PC-3 (cell line): ENCODE data around the gene PLCE1. TPM values are rescaled to one million over a fixed set of nuclear protein-coding genes. Genes with fewer than 3 reads are reported as not detected.
"Not testable (repeated sequence)": the region's sequence is repeated elsewhere in the genome, so short reads cannot be mapped to it uniquely, and the experiment has no call there.

Experiments
- ATAC-seq: fragments of 200-7000 bp; cut with Tn5 transposase; 2 replicates; pipeline ENCODE4 v1.9.1; 2020; ENCODE audit warnings: mild to moderate bottlenecking, moderate library complexity
- BruUV-seq: library from RNA; stranded (reverse); fragments of 400-500 nt; replicated peaks from 2 replicates; lab custom pipeline; 2021; lab: Mats Ljungman, UMichigan
- CTCF ChIA-PET: fragments of 300-600 bp; sonication (Branson Sonifier 250); formaldehyde crosslinking; loops from one replicate; lab custom pipeline; 2022; ENCODE audit warnings: antibody characterized with exemption; lab: Charles Lee
- POLR2A ChIA-PET: fragments of 300-600 bp; sonication (Branson Sonifier 250); formaldehyde crosslinking; loops from one replicate; lab custom pipeline; 2022; ENCODE audit warnings: antibody characterized with exemption; ENCODE audit not compliant: unreplicated experiment; lab: Charles Lee
- DNase-seq: peaks from one replicate; pipeline ENCODE4 v3.0.0-alpha.2; 2015
- H2AFZ ChIP-seq: fragments of 300-600 bp; sonication (generic); 2 replicates; pipeline ENCODE4 v1.6.0; 2016; ENCODE audit warnings: antibody characterized with exemption, low read length
- H3F3A ChIP-seq: fragments of 300-600 bp; sonication (generic); one replicate; pipeline ENCODE4 v1.6.0; 2017; ENCODE audit warnings: antibody characterized with exemption, low read length, control low read depth, mild to moderate bottlenecking; ENCODE audit not compliant: unreplicated experiment
- H3K27ac ChIP-seq: fragments of 300-600 bp; sonication (generic); 2 replicates; pipeline ENCODE4 v1.5.1; 2016; ENCODE audit warnings: mild to moderate bottlenecking, low read length
- H3K27me3 ChIP-seq: fragments of 300-600 bp; sonication (generic); 2 replicates; pipeline ENCODE4 v1.6.1; 2016; ENCODE audit warnings: low read length, mixed read lengths
- H3K36me3 ChIP-seq: fragments of 300-600 bp; sonication (generic); 2 replicates; pipeline ENCODE4 v1.6.1; 2016; ENCODE audit warnings: low read depth, mixed run types, low read length, mixed read lengths
- H3K4me1 ChIP-seq: fragments of 300-600 bp; sonication (generic); 2 replicates; pipeline ENCODE4 v1.5.1; 2016; ENCODE audit warnings: low read length; ENCODE audit not compliant: insufficient read depth
- H3K4me2 ChIP-seq: fragments of 300-600 bp; sonication (generic); 2 replicates; pipeline ENCODE4 v1.6.0; 2016; ENCODE audit warnings: low read length
- H3K4me3 ChIP-seq: fragments of 300-600 bp; sonication (generic); 2 replicates; pipeline ENCODE4 v1.5.1; 2016; ENCODE audit warnings: mild to moderate bottlenecking, low read length, mixed read lengths
- H3K79me2 ChIP-seq: fragments of 300-600 bp; sonication (generic); 2 replicates; pipeline ENCODE4 v1.6.1; 2017; ENCODE audit warnings: low read length, mixed read lengths
- H3K9ac ChIP-seq: fragments of 300-600 bp; sonication (generic); 2 replicates; pipeline ENCODE4 v1.6.0; 2016; ENCODE audit warnings: mild to moderate bottlenecking, low read length
- H3K9me2 ChIP-seq: fragments of 300-600 bp; sonication (generic); replicated peaks from 2 replicates; pipeline ENCODE4 v1.6.1; 2016; ENCODE audit warnings: mixed run types, low read length, mixed read lengths
- H3K9me3 ChIP-seq: fragments of 300-600 bp; sonication (generic); 2 replicates; pipeline ENCODE4 v1.6.1; 2016; ENCODE audit warnings: low read length, mixed read lengths
- H4K20me1 ChIP-seq: fragments of 300-600 bp; sonication (generic); 2 replicates; pipeline ENCODE4 v1.6.1; 2016; ENCODE audit warnings: low read length, mixed read lengths
- CTCF ChIP-seq: fragments of 300-600 bp; sonication (generic); conservative IDR thresholded peaks from 2 replicates; pipeline ENCODE4 v1.5.1; 2017; ENCODE audit warnings: antibody characterized with exemption, low read depth, mild to moderate bottlenecking, low read length
- EZH2 ChIP-seq: fragments of 300-600 bp; sonication (generic); IDR thresholded peaks from one replicate; pipeline ENCODE4 v1.6.1; 2017; ENCODE audit warnings: antibody characterized with exemption, mild to moderate bottlenecking, low read length; ENCODE audit not compliant: unreplicated experiment
- EZH2phosphoT487 ChIP-seq: fragments of 300-600 bp; sonication (generic); IDR thresholded peaks from 2 replicates; pipeline ENCODE4 v1.6.1; 2018; ENCODE audit warnings: mild to moderate bottlenecking, antibody characterized with exemption, low read length, borderline replicate concordance
- intact Hi-C: fragments of 100-400 bp; cut with micrococcal nuclease; formaldehyde crosslinking; loops from 2 replicates; pipeline ENCODE4 v1.9.0; 2023
- total RNA-seq: library from RNA; depleted of rRNA; stranded (reverse); fragments of >200 nt; gene quantifications from 2 replicates; pipeline ENCODE4 v1.2.3, GENCODE V29; 2014

The PLCE1 gene
- total RNA-seq, 1 experiment from 2014 or later: 11.4 TPM

GRCh38 chr10:93967756-93968155 is 26.0 kb upstream of the PLCE1 start:
- DNase-seq (no peak), ATAC-seq (no peak)
- no peaks in the 10 kb centered on the region for H3K36me3 ChIP-seq
- no peak overlapping the region for H3K4me3 ChIP-seq
- no peaks in the 10 kb centered on the region for H3K9me3 ChIP-seq
- POLR2A ChIA-PET: no interaction called here
- intact Hi-C loops: no loop called here
- no peak overlapping the region for H3K27ac ChIP-seq
- H4K20me1 ChIP-seq: no peaks in the 10 kb centered on the region
- no peaks in the 10 kb centered on the region for H3K9me2 ChIP-seq
- H3F3A ChIP-seq: no peaks in the 10 kb centered on the region
- no peaks in the 10 kb centered on the region for H3K79me2 ChIP-seq
- no peak overlapping the region for H2AFZ ChIP-seq
- no peak overlapping the region for H3K9ac ChIP-seq
- TF ChIP-seq EZH2phosphoT487: no peak
- TF ChIP-seq EZH2: no peak
- TF ChIP-seq CTCF: no peak
- no peak overlapping the region for H3K4me2 ChIP-seq
- CTCF ChIA-PET: no interaction called here
- H3K27me3 ChIP-seq: no peaks in the 10 kb centered on the region
- H3K4me1 ChIP-seq: no peaks in the 10 kb centered on the region
- BruUV-seq: no TSS peak

GRCh38 chr10:93968540-93968945 is 25.2 kb upstream of the PLCE1 start:
- ChIA-PET POLR2A (no interaction called here), CTCF (no interaction called here)
- Histone ChIP-seq H2AFZ (no peak overlapping the region), H3K9ac (no peak overlapping the region), H3K4me2 (no peak overlapping the region), H3K36me3 (no peaks in the 10 kb centered on the region), H3K27ac (no peak overlapping the region), H3K4me3 (no peak overlapping the region), H3F3A (no peaks in the 10 kb centered on the region), H3K4me1 (no peaks in the 10 kb centered on the region), H4K20me1 (no peaks in the 10 kb centered on the region), H3K9me3 (no peaks in the 10 kb centered on the region), H3K9me2 (no peaks in the 10 kb centered on the region), H3K27me3 (no peaks in the 10 kb centered on the region), H3K79me2 (no peaks in the 10 kb centered on the region)
- no TSS peak for BruUV-seq
- intact Hi-C loops: no loop called here
- no peak for DNase-seq
- ATAC-seq: no peak
- TF ChIP-seq EZH2 (no peak), CTCF (no peak), EZH2phosphoT487 (no peak)

GRCh38 chr10:93970433-93971010 is 23.2 kb upstream of the PLCE1 start:
- H3K9me3 ChIP-seq, ATAC-seq, H3K4me3 ChIP-seq, H3K4me1 ChIP-seq, H3F3A ChIP-seq, H3K27me3 ChIP-seq, H3K9me2 ChIP-seq, POLR2A ChIA-PET, intact Hi-C loops, H2AFZ ChIP-seq, BruUV-seq, H3K27ac ChIP-seq, DNase-seq, H3K36me3 ChIP-seq, H4K20me1 ChIP-seq, H3K79me2 ChIP-seq, CTCF ChIA-PET, H3K9ac ChIP-seq, H3K4me2 ChIP-seq: not testable (repeated sequence)
